ENCODE data around the gene MEGF6.

MEGF6 gene

DNA sequence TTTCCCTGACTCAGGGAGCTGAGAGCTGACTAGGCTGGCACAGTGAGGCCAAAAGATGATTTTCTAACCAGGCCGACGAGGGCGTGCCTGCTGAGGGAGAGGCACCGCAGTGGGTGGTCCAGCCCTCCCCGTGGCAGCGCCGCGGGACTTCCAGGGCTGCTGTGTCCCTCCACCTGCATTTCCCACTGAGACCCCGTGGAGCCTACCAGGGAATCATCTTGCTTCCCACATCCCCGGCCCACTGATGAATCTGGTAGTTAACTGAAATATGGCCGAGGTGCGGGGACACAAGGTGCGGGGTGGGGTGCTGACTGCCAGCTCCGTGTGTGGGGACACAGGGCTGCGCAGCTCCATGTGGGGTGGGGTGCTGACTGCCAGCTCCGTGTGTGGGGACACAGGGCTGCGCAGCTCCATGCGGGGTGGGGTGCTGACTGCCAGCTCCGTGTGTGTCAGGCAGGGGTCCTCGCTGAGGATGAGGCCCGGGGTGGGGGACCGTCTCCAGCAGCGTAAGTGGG lies 28.1 kb upstream of the MEGF6 start:
- Histone ChIP-seq H3K27ac (replicated peaks) (no peak overlapping the region), H3K4me3 (replicated peaks; ENCODE audit: insufficient read depth, low read length) (no peak overlapping the region), H3K27me3 (ENCODE audit: insufficient read depth, poor library complexity, severe bottlenecking) (no peaks in the 10 kb centered on the region)
- no peak for DNase-seq (ENCODE audit: low read depth in 1 of 2, low spot score in 1 of 2)
- TF ChIP-seq SPI1 (IDR thresholded peaks at IDR 0.05; ENCODE audit: borderline replicate concordance, low read depth), result no peak
- TF ChIP-seq, protein P1, sequence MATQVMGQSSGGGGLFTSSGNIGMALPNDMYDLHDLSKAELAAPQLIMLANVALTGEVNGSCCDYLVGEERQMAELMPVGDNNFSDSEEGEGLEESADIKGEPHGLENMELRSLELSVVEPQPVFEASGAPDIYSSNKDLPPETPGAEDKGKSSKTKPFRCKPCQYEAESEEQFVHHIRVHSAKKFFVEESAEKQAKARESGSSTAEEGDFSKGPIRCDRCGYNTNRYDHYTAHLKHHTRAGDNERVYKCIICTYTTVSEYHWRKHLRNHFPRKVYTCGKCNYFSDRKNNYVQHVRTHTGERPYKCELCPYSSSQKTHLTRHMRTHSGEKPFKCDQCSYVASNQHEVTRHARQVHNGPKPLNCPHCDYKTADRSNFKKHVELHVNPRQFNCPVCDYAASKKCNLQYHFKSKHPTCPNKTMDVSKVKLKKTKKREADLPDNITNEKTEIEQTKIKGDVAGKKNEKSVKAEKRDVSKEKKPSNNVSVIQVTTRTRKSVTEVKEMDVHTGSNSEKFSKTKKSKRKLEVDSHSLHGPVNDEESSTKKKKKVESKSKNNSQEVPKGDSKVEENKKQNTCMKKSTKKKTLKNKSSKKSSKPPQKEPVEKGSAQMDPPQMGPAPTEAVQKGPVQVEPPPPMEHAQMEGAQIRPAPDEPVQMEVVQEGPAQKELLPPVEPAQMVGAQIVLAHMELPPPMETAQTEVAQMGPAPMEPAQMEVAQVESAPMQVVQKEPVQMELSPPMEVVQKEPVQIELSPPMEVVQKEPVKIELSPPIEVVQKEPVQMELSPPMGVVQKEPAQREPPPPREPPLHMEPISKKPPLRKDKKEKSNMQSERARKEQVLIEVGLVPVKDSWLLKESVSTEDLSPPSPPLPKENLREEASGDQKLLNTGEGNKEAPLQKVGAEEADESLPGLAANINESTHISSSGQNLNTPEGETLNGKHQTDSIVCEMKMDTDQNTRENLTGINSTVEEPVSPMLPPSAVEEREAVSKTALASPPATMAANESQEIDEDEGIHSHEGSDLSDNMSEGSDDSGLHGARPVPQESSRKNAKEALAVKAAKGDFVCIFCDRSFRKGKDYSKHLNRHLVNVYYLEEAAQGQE (IDR thresholded peaks at IDR 0.05; ENCODE audit: insufficient replicate concordance, low read depth), result no peak
- TF ChIP-seq POLR2AphosphoS5 (IDR thresholded peaks at IDR 0.05; ENCODE audit: low read depth), result no peak
- no peak for TF ChIP-seq GABPA (IDR thresholded peaks at IDR 0.05; ENCODE audit: low read depth)
- TF ChIP-seq, protein P2, sequence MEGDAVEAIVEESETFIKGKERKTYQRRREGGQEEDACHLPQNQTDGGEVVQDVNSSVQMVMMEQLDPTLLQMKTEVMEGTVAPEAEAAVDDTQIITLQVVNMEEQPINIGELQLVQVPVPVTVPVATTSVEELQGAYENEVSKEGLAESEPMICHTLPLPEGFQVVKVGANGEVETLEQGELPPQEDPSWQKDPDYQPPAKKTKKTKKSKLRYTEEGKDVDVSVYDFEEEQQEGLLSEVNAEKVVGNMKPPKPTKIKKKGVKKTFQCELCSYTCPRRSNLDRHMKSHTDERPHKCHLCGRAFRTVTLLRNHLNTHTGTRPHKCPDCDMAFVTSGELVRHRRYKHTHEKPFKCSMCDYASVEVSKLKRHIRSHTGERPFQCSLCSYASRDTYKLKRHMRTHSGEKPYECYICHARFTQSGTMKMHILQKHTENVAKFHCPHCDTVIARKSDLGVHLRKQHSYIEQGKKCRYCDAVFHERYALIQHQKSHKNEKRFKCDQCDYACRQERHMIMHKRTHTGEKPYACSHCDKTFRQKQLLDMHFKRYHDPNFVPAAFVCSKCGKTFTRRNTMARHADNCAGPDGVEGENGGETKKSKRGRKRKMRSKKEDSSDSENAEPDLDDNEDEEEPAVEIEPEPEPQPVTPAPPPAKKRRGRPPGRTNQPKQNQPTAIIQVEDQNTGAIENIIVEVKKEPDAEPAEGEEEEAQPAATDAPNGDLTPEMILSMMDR (IDR thresholded peaks at IDR 0.05; ENCODE audit: insufficient read depth, low read length), result no peak

DNA sequence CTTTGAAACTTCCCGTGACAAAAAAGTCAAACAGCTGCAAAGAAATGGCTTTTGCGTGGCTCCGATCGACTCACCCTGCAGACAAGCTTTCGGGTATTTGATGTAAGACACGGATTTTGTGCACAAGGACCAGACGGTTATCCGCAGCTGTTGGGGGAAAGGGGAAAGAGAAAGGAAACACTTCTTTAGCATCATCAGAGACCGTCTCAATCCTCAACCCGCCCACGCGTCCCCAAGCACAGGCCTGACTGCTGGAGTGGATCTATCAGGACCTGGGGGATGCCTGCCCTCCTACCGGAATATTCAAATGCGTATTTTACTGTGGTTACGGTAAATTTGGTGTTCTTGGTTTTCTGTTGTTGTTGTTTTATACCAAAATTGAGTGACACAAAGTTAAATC lies 27.4 kb upstream of the MEGF6 start:
- no peak for DNase-seq (ENCODE audit: low read depth in 1 of 2, low spot score in 1 of 2)
- Histone ChIP-seq H3K4me3 (replicated peaks; ENCODE audit: insufficient read depth, low read length) (no peak overlapping the region), H3K27me3 (ENCODE audit: insufficient read depth, poor library complexity, severe bottlenecking) (no peaks in the 10 kb centered on the region), H3K27ac (replicated peaks) (no peak overlapping the region)
- TF ChIP-seq GABPA (IDR thresholded peaks at IDR 0.05; ENCODE audit: low read depth) (no peak), SPI1 (IDR thresholded peaks at IDR 0.05; ENCODE audit: borderline replicate concordance, low read depth) (no peak), POLR2AphosphoS5 (IDR thresholded peaks at IDR 0.05; ENCODE audit: low read depth) (no peak)
- TF ChIP-seq, protein P2 (IDR thresholded peaks at IDR 0.05; ENCODE audit: insufficient read depth, low read length), result no peak
- TF ChIP-seq, protein P1 (IDR thresholded peaks at IDR 0.05; ENCODE audit: insufficient replicate concordance, low read depth), result no peak

DNA sequence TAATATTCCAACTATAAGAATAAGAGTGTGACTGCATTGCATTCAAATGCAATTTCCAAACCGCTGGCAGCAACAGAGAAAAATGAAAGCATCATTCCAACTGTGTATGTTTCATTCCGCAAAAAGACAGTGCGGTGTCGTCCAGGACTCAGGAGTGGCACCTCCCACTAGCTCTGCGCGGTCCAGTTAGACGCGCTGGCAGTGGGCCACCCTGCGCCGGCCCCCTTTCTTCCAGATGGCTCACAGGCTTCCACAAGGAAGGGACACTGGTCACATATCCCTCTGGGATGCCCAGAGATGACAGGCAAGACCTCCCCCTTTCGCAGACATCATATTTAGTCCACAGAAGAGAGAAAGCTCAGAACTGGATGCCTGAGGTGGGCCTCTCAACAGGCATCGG lies 26.7 kb upstream of the MEGF6 start:
- no peak for DNase-seq (ENCODE audit: low read depth in 1 of 2, low spot score in 1 of 2)
- no peak overlapping the region for H3K27ac ChIP-seq (replicated peaks)
- no peak for TF ChIP-seq POLR2AphosphoS5 (IDR thresholded peaks at IDR 0.05; ENCODE audit: low read depth)
- TF ChIP-seq, protein P1 (IDR thresholded peaks at IDR 0.05; ENCODE audit: insufficient replicate concordance, low read depth), result no peak
- TF ChIP-seq, protein P2 (IDR thresholded peaks at IDR 0.05; ENCODE audit: insufficient read depth, low read length), result no peak
- no peak for TF ChIP-seq GABPA (IDR thresholded peaks at IDR 0.05; ENCODE audit: low read depth)
- no peak for TF ChIP-seq SPI1 (IDR thresholded peaks at IDR 0.05; ENCODE audit: borderline replicate concordance, low read depth)

More for the DNA sequence above, 26.7 kb upstream of the MEGF6 start:
- H3K4me3 ChIP-seq (replicated peaks; ENCODE audit: insufficient read depth, low read length), result no peak overlapping the region
- H3K27me3 ChIP-seq (ENCODE audit: insufficient read depth, poor library complexity, severe bottlenecking), result no peaks in the 10 kb centered on the region
